HG02840 (cell line): ENCODE results near the gene SLC16A5.
"Not testable (repeated sequence)": the region's sequence is repeated elsewhere in the genome, so short reads cannot be mapped to it uniquely, and the experiment has no call there.

ENCODE experiments used
- ATAC-seq: cut with Tn5 transposase; IDR thresholded peaks from one replicate; pipeline ENCODE4 v1.9.1; 2021; ENCODE audit warnings: mild to moderate bottlenecking, moderate library complexity, moderate number of reproducible peaks; ENCODE audit not compliant: unreplicated experiment, low FRiP score

The SLC16A5 gene

DNA sequence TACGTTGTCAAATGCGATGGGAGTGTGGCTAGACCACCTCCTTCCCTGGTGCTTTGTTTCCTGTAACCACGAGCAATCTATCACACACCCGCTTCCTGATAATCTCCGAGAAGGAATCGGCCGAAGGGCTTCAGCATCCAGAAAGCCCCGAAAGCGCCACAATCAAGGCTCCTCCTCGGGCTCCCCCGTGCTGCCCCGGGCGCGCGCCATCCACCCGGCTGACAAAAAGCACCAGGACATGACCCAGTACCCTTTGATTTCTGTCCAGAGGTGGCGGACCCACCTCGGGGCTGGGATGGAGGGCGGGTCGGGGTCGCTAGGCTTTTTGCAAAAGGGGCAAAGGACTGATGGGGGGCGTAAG is 21.3 kb downstream of the SLC16A5 start:
- ATAC-seq = no peak

DNA sequence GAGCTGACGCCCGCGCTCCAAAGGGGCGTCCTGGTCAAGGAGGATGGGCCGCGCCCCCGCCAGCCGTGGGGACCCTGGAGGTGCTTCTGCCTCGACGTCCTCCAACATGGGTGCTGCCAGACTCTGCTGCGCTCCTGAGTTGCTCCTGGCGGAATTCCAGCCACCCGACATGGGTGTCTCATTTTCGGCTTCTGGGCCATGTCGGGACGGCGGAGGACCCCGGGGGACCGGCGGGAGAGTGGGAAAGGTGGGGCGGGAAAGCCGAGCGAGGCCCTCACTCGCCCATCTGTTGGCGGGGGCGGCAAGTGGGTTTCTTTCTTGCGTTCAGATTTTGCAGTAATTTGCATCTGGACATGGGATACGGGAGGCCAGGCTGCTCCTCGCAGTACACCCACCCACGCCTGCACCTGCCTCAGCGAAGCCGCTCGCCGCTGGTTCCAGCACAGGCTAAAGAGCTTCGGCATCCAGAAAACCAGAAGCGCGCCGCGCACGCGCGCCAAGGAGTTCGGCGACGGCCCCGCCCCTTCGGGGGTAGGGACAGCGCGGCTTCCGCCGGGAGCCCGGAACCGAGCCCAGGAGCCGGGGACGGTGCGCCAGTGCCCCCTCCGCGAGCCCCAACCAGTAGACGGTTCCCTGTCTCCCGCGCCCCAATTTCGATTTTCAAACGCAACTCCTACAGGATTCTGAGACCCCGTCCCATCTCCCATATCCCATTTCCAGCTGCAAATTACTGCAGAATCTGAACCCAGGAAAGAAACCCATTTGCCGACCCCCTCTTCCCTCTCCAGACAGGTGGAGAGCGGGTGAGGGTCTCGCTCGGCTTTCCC is 21.9 kb downstream of the SLC16A5 start, which contains the start of gene ARMC7:
ARMC7 (plus strand) TSS at position 563 of the 827 bp plus-strand sequence. CDS start 320 bp downstream, outside the sequence.
- peak; percentile 59 for ATAC-seq

DNA sequence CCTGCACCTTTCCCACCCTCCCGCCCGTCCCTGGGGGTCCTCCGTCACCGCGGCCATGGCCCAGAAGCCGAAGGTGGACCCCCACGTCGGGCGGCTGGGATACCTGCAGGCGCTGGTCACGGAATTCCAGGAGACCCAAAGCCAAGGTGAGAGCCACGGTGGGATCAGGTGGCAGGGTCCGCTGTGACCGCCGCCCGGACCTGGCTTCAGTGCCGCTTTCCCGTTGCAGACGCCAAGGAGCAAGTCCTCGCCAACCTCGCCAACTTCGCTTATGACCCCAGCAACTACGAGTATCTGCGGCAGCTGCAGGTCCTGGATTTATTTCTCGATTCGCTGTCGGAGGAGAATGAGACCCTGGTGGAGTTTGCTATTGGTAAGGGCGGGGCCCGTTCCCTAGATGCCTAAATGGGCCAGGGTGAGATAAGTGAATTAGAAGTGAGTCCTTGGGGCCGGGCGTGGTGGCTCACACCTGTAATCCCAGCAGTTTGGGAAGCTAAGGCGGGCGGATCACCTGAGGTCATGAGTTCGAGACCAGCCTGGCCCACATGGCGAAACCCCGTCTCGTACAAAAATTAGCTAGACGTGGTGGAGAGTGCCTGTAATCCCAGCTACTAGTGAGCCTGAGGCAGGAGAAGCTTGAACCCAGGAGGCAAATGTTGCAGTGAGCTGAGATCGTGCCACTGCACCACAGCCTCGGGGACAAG is 22.6 kb downstream of the SLC16A5 start:
- no peak for ATAC-seq

DNA sequence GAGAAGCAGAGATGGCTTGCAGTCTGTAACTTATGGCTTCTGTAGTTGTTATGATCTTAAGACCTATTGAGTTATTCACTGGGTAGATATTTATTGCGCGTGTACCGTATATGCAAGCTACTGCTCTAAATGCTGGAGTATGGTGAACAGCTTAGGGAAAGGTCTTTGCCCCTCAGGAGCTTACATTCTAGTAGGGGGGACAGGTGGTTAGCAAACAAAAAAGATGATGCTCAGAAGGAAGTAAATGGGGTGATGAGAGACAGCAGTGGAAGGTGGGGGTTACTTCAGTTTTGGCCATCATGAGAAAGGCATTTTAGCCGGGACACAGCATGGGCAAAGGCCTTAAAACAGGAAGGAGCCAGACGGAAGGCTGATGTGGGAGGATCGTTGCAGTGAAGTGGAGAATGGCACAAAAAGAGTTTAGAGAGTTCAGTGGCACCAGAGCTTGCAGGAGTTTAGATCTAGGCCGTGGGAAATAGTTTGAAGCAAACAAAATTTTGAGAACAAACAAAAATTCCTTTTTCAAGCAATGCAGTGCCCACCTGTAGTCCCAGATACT is 24.1 kb downstream of the SLC16A5 start:
- ATAC-seq = no peak

DNA sequence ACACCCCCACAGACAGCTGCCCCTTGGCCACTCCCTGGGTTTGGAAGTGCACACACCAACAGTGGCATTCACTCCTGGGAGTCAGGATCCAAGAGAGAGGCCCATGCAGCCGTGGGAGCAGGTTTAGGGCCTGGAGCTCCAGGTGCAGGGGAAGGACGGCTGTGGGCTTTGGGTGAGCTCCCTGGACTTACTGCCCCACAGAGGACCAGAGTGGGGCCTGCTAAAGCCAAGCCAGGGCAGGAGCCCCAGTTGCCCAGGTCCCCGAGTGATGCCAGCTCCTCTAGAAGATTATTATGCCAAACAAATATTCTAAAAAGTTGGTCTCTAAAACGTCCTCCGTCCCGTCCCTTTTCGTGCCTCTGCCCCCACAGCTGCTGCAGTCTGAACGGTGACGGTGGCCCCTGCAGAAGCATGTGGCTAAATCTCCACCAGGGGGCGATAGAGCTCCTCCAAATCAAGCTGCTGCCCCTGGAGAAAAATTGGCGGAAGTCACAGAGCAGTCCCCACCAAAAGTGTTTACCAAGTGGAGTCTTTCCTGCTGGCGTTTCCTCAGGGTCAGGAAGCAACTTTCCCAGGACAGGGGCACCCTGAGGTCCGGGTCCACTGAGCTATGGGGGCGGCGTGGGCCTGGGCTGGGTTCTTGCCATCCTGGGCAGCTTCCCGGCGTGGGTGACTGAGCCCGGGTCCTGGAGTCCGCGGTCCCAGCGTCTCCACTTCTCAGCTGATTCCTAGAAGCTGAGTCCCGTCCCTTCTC is 26.2 kb downstream of the SLC16A5 start:
- no peak for ATAC-seq

DNA sequence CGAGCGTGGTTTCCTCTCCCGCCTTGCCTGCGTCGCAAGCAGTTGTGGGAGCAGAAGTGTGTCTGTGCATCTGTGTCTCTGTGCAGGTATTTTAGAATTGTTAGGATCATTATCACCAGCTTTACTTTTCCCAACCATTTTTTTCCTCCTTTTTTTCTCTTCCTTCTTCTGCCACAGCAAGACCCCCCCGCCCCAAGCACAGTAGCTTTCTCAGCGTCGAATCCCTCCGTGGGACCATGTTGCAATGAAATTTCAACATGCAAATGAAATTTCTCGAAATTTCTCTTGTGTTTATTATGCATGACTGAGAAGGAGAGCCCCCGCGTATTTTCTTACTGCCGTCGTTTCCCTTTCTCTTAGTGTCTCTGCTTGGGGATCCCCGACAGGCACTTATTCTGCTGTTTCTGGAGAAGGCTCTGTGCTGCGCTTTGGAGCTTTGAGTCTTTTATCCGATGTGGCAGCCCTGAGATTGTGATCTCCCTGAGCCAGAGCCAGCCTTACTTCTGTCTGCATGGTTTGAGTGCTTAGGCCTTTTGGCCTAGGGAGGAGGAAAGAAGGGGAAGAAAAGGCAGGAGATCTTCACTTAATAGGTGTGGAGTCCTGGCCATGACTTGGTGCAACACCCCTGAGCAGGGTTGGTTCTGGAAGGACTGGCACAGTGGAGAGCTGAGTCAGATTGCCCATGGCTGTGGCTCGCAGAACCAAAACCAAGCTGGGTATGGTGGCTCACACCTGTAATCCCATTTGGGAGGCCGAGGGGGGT is 27.0 kb downstream of the SLC16A5 start:
- no peak for ATAC-seq

DNA sequence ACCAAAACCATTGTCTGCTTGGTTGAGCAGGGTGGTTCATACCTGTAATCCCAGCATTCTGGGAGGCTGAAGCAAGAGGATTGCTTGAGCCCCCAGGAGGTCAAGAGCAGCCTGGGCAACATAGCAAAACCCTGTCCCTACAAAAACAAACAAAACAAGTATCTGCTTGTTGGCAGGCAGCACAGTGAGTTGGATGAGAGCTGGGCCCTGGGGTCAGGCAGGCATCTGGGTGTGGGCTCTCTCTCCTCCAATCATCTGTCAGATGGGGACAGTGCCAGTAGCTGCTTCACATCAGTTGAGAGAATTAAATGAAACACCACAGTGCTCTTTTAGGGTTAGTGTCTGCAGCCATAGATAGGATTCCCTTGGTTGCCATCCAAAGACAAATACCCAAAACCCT is 27.8 kb downstream of the SLC16A5 start:
- no peak for ATAC-seq

DNA sequence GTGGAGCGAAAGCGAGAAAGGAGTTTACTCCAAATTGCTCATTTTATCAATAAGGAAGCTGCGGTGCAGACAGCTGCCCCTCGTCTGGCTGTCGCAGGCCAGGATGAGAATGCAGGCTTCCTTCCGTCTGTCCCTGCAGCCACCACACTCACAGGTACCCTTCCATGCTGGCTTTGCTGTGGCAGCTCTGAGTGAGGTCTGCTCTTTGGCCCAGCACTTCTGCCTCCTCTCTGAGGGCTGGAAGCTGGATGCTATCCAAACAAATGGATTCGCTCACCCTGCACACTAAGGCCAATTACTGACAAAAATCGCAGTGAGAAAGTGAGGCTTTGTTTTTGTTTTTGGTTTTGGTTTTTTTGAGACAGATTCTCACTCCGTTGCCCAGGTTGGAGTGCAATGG is 29.0 kb downstream of the SLC16A5 start:
- ATAC-seq = no peak

DNA sequence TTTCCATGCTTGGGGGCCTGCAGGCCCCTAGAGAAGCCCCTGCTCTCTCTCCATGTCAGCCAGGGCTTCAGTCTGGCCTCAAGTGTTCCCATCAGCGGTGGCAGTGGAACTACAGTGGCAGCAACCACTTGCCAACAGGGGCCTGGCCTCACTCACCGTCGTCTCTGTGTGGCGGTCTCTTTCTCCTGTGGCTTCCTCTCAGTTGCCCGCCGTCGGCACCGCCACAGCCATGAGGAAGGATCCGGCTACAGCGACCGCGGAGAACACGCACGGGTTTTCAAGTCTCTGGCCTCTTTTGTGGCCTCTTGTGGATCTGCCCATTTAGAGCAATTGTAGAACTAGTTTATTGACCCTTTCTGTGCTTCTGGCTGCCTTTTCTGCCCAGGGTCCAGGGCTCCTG is 30.6 kb downstream of the SLC16A5 start:
- ATAC-seq = no peak

DNA sequence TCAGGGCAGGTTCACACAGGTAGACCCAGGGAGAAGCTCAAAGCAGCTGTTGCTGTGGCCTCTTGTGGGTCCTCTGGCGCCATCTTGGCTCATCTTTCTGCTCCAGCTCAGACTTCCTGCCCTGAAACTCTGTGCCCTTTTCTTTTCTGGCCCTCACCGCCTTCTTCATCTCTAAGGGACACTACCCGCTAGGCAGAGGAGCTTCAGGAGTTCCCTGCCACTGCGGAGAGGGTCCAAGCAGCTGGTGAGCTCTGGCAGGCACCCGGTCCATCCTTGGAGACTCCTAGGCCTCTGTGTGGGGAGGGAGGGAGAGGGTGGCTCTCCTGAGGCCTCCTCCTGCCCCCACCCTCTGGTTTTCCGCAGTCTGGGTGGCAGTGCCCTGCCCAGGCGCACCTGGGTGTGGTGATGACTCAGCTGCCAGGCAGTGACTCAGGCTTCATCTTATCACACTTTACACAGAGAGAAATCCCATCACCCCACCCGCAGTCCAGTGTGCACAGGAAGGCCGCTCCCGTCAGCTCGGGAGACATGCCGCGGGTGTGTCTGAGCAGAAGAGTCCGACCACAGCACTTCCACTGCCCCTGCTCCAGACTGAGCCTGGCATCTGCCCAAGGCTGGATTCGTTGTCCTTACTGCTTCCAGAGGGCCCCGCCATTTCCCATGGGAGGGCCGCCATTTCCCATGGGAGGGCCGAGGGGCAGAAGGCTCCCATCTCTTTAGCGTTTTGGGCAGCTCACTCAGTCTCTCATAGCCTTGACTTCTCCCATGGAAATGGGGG is 36.5 kb downstream of the SLC16A5 start:
- ATAC-seq = no peak

DNA sequence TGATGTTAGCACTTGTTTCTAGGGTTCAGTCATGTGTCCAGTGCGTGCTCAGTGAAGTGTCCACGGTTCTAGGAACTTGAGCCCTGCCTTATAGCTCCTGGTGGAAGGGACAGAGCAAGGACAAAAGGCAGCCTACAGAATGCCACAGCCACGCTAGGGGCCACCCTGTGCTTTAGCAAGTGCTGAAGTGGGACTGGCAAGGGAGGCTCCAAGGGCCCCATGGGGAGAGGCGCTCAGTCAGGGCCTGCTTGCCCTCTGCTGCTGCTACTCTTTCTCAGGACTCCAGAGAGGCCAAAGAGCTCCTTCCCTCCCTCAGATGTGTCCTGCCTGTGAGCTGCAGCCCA is 37.0 kb downstream of the SLC16A5 start:
- no peak for ATAC-seq

DNA sequence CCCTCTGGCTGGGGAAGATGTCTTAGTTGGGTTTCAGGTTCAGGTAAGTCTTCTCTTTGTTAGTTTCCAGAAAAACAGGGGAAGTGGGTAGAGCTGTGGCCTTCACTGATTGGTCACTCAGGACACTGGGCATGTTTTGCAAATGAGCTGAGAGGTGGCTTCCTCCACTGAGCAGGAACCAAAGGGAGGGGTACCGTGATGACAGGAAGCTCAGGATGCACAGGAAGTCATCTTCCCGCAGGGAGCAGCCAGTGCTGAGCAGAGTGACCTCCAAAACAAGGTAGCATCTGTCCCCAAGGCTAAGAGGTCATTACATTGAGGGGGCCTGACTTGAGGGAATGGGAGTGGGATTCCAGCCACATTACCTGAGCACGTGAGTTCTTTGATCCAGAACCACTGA is 38.2 kb downstream of the SLC16A5 start:
- ATAC-seq = no peak

DNA sequence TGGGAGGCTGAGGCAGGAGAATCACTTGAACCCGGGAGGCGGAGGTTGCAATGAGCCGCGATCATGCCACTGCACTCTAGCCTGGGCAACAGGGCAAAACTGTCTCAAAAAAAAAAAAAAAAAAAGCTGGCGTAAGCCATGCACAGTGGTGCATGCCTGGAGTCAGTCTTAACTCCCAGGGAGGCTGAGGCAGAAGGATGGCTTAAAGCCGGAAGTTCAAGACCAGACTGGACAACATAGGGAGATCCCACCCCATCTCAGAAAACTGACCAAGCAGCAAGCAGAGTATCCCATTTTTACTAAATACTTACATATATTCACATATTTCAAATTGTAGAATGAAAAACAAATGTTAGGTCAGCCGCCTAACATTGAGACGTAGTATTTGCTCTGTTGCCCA is 39.2 kb downstream of the SLC16A5 start:
- ATAC-seq = no peak

DNA sequence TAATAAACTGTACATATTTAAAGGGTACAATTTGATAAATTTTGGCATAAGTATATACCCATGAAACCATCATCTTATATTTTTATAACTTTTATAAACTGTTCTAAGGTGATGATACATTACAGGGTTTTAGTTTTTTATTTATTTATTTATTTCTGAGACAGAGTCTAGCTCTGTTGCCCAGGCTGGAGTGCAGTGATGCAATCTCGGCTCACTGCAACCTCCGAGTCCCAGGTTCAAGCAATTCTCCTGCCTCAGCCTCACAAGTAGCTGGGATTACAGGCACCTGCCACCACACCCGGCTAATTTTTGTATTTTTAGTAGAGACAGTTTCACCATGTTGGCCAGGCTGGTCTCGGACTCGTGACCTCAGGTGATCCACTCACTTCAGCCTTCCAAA is 40.2 kb downstream of the SLC16A5 start:
- not testable (repeated sequence) for ATAC-seq

DNA sequence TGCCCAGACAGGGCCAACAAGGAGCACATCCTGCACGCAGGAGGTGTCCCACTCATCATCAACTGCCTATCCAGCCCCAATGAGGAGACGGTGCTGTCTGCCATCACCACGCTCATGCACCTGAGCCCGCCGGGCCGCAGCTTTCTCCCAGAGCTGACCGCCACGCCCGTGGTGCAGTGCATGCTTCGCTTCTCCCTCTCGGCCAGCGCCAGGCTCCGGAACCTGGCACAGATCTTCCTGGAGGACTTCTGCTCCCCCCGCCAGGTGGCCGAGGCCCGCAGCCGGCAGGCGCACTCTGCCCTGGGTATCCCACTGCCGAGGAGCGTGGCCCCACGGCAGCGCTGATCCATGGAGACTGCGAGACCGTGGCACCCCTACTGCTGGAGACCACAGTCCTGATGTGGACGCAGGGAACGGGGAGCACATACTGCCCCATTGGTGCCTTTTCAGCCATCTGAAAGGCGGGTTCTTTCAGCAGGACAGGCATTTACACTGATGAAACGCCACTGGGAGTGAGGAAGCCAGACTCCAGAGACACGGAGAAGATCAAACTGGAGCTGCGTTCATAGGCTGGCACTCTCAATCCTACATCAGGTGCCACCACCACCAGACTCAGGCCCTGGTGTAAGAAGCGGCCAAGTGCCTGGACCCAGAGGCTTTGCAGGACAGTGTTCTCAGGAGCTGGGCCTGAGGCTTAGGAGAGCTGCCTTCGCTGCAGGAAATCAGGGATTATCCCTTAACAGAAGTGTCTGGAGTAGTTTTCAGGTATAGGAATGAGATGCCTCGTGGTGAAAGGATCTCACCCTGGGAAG is 41.1 kb downstream of the SLC16A5 start:
- no peak for ATAC-seq

DNA sequence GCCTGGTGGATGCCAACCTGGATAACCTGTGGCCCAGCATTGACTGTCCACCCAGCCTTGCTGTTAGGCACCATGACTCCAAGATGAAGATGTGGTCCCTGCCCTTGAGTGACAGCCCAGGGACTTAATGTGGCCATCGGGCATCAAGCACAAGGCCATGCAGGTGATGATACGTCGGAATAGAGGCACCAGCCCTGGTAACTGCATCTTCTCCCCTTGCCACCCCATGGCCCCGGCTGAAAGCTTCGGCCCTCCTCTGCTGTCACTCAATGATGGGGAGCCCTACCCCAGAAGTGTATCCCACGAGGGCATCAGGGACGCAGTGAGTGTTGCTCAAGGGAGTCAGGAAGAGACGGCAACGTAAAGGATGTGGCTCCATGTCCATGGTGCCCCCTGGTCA is 41.8 kb downstream of the SLC16A5 start:
- ATAC-seq = no peak

DNA sequence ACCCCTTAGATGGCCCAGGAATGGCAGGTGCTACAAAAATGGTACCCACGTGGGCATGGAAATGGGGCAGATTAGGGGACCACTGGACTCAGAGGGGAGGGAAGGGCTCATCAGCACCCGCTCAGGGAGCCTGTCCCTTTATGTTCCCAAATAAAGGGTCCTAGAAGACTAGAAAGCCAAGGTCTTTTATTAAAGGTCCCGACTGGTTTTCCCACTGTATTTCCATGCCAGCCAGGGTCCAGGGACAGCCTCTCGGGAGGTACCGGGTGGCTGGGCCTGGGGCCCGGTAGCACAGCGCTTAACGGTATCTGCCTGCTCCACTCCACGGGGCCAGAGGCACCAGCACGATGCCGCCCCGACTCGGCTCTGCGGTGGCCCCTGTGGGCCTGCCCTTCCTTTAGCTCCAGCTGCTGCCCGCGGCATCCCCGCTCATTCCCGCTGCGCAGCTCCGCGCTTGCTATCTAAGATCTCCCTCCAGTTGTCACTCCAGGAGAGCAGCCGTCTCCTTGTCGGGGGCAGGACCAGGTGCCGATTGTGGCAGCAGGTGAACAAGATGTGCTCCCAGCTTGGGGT is 42.4 kb downstream of the SLC16A5 start:
- no peak for ATAC-seq

DNA sequence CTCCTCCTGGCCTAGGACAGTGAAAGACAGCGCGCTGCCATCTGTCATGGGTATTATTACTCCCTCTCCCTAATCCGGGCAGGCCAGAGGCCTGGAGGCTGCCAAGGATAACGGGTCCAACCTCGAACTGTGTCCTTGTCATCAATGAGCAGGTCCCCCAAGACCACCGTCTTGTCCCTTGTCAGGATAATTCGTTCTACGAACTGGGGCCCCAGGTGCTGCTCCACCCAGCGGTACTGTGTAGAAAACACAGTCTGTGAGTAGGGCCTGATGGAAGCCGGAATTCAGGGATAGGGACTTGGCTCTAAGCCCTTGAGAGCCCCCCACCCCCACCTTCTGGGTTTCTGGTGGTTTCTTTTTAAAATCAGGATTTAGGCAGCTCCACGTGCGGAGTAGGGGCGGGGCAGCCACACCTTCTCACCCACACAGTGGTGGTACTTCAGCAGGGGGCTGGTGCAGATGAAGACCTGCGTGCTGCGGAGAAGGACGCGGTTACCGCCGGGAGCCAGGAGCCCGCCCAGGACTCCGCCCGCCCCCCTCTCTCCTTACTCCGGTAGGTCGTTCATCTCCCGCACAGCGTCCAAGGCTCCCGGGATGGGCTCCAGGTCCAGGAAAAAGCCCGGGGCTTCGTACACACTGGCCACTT is 43.0 kb downstream of the SLC16A5 start:
- peak; percentile 19 for ATAC-seq
